ENCODE data around the gene OR51B2.

OR51B2 gene

GRCh38 chr11:5303626-5304025 is 20.5 kb downstream of the OR51B2 start:
- ChIA-PET POLR2A (no interaction called here), CTCF (no interaction called here)
- no peaks in the 10 kb centered on the region for H3K4me1 ChIP-seq (ENCODE audit: control insufficient read depth, insufficient read depth, low read length)
- H3K9me3 ChIP-seq (ENCODE audit: control insufficient read depth, insufficient read depth, low read depth, low read length) = no peaks in the 10 kb centered on the region
- no peak overlapping the region for H3K27ac ChIP-seq (ENCODE audit: extremely low read depth, low read depth, low read length)
- H3K4me3 ChIP-seq (ENCODE audit: low read depth, low read length) = no peak overlapping the region
- no peak for TF ChIP-seq ZNF423 (tag by site-specific recombination; IDR thresholded peaks at IDR 0.05)
- no peak for TF ChIP-seq ZNF2 (tag by site-specific recombination; IDR thresholded peaks at IDR 0.05)
- TF ChIP-seq ZNF184 (tag by site-specific recombination; IDR thresholded peaks at IDR 0.05) = no peak
- no peak for TF ChIP-seq RBAK (tag by site-specific recombination; IDR thresholded peaks at IDR 0.05)
- TF ChIP-seq ZSCAN23 (tag by site-specific recombination; IDR thresholded peaks at IDR 0.05) = no peak
- no peak for TF ChIP-seq ZNF580 (tag by site-specific recombination; IDR thresholded peaks at IDR 0.05)
- TF ChIP-seq ZNF324 (tag by site-specific recombination; IDR thresholded peaks at IDR 0.05) = no peak
- TF ChIP-seq, protein P1, sequence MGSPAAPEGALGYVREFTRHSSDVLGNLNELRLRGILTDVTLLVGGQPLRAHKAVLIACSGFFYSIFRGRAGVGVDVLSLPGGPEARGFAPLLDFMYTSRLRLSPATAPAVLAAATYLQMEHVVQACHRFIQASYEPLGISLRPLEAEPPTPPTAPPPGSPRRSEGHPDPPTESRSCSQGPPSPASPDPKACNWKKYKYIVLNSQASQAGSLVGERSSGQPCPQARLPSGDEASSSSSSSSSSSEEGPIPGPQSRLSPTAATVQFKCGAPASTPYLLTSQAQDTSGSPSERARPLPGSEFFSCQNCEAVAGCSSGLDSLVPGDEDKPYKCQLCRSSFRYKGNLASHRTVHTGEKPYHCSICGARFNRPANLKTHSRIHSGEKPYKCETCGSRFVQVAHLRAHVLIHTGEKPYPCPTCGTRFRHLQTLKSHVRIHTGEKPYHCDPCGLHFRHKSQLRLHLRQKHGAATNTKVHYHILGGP (tag by site-specific recombination; IDR thresholded peaks at IDR 0.05) = no peak
- TF ChIP-seq, protein P2, sequence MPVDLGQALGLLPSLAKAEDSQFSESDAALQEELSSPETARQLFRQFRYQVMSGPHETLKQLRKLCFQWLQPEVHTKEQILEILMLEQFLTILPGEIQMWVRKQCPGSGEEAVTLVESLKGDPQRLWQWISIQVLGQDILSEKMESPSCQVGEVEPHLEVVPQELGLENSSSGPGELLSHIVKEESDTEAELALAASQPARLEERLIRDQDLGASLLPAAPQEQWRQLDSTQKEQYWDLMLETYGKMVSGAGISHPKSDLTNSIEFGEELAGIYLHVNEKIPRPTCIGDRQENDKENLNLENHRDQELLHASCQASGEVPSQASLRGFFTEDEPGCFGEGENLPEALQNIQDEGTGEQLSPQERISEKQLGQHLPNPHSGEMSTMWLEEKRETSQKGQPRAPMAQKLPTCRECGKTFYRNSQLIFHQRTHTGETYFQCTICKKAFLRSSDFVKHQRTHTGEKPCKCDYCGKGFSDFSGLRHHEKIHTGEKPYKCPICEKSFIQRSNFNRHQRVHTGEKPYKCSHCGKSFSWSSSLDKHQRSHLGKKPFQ (tag by site-specific recombination; IDR thresholded peaks at IDR 0.05) = no peak
- TF ChIP-seq ZNF214 (tag by site-specific recombination; IDR thresholded peaks at IDR 0.05; ENCODE audit: borderline replicate concordance) = no peak
- TF ChIP-seq ZNF23 (tag by site-specific recombination; IDR thresholded peaks at IDR 0.05; ENCODE audit: borderline replicate concordance) = no peak
- TF ChIP-seq ZNF830 (tag by site-specific recombination; IDR thresholded peaks at IDR 0.05; ENCODE audit: low read depth) = no peak
- TF ChIP-seq ZNF776 (tag by site-specific recombination; IDR thresholded peaks at IDR 0.05; ENCODE audit: borderline replicate concordance) = no peak
- TF ChIP-seq ZNF571 (tag by site-specific recombination; IDR thresholded peaks at IDR 0.05) = no peak
- TF ChIP-seq ZNF37A (tag by site-specific recombination; IDR thresholded peaks at IDR 0.05) = no peak
- TF ChIP-seq, protein P3, sequence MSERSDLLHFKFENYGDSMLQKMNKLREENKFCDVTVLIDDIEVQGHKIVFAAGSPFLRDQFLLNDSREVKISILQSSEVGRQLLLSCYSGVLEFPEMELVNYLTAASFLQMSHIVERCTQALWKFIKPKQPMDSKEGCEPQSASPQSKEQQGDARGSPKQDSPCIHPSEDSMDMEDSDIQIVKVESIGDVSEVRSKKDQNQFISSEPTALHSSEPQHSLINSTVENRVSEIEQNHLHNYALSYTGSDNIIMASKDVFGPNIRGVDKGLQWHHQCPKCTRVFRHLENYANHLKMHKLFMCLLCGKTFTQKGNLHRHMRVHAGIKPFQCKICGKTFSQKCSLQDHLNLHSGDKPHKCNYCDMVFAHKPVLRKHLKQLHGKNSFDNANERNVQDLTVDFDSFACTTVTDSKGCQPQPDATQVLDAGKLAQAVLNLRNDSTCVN (tag by site-specific recombination; optimal IDR thresholded peaks at IDR 0.05) = no peak
- TF ChIP-seq, protein P4, sequence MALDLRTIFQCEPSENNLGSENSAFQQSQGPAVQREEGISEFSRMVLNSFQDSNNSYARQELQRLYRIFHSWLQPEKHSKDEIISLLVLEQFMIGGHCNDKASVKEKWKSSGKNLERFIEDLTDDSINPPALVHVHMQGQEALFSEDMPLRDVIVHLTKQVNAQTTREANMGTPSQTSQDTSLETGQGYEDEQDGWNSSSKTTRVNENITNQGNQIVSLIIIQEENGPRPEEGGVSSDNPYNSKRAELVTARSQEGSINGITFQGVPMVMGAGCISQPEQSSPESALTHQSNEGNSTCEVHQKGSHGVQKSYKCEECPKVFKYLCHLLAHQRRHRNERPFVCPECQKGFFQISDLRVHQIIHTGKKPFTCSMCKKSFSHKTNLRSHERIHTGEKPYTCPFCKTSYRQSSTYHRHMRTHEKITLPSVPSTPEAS (tag by site-specific recombination; IDR thresholded peaks at IDR 0.05) = no peak
- no peak for TF ChIP-seq ZNF404 (tag by site-specific recombination; IDR thresholded peaks at IDR 0.05)
- TF ChIP-seq ZNF777 (tag by site-specific recombination; IDR thresholded peaks at IDR 0.05; ENCODE audit: borderline replicate concordance) = no peak
- no peaks in the 10 kb centered on the region for H3K36me3 ChIP-seq (ENCODE audit: control insufficient read depth in 2 of 2, insufficient read depth in 1 of 2, low read length in 2 of 2)

GRCh38 chr11:5301846-5302245 is 22.3 kb downstream of the OR51B2 start, which contains the start of gene OR51B4:
OR51B4 (minus strand) TSS chr11:5301946; CDS start chr11:5301946, 0 bp downstream.
- ChIA-PET POLR2A (interaction anchor here (0.6 kb wide), 1 partner anchor 487 kb away, joined by 3 read pairs; no protein-coding TSS in a partner anchor), CTCF (no interaction called here)
- no peaks in the 10 kb centered on the region for H3K9me3 ChIP-seq (ENCODE audit: control insufficient read depth, insufficient read depth, low read depth, low read length)
- no peak within 1 kb of the TSS for H3K27ac ChIP-seq (ENCODE audit: extremely low read depth, low read depth, low read length)
- no peak for TF ChIP-seq SCRT2 (tag by site-specific recombination; IDR thresholded peaks at IDR 0.05)
- TF ChIP-seq ZNF610 (tag by site-specific recombination; IDR thresholded peaks at IDR 0.05; ENCODE audit: borderline replicate concordance) = no peak
- TF ChIP-seq, protein P5, sequence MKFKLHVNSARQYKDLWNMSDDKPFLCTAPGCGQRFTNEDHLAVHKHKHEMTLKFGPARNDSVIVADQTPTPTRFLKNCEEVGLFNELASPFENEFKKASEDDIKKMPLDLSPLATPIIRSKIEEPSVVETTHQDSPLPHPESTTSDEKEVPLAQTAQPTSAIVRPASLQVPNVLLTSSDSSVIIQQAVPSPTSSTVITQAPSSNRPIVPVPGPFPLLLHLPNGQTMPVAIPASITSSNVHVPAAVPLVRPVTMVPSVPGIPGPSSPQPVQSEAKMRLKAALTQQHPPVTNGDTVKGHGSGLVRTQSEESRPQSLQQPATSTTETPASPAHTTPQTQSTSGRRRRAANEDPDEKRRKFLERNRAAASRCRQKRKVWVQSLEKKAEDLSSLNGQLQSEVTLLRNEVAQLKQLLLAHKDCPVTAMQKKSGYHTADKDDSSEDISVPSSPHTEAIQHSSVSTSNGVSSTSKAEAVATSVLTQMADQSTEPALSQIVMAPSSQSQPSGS (tag by site-specific recombination; IDR thresholded peaks at IDR 0.05; ENCODE audit: low read depth) = no peak
- TF ChIP-seq ZNF138 (tag by site-specific recombination; IDR thresholded peaks at IDR 0.05; ENCODE audit: borderline replicate concordance) = no peak
- TF ChIP-seq ZNF175 (tag by site-specific recombination; IDR thresholded peaks at IDR 0.05) = no peak
- no peak for TF ChIP-seq ZEB2 (tag by site-specific recombination; IDR thresholded peaks at IDR 0.05)
- no peak within 1 kb of the TSS for H3K4me3 ChIP-seq (ENCODE audit: low read depth, low read length)
- no peaks in the 10 kb centered on the region for H3K36me3 ChIP-seq (ENCODE audit: control insufficient read depth in 2 of 2, insufficient read depth in 1 of 2, low read length in 2 of 2)
- H3K4me1 ChIP-seq (ENCODE audit: control insufficient read depth, insufficient read depth, low read length) = no peaks in the 10 kb centered on the region
